NCI-H1092 treated with DMSO at 0.1 percent for 48 hours (cell line): ENCODE results near the gene STX18.

Source experiments
- DNase-seq: peaks from one replicate; lab custom pipeline; 2025; lab: John Stamatoyannopoulos, UW

Gene STX18

GRCh38 chr4:4398430-4398829, 143.4 kb downstream of the STX18 start:
- no peak for DNase-seq

- no peak for DNase-seq
Measured at GRCh38 chr4:4397441-4397819, 144.4 kb downstream of the STX18 start.

- DNase-seq = no peak
Measured at GRCh38 chr4:4396628-4397440, 145.0 kb downstream of the STX18 start.

- peak; percentile 28 for DNase-seq
Measured at GRCh38 chr4:4395849-4396627, 145.8 kb downstream of the STX18 start.

- DNase-seq = no peak
Measured at GRCh38 chr4:4395371-4395770, 146.5 kb downstream of the STX18 start.

- DNase-seq = no peak
Measured at GRCh38 chr4:4394644-4395043, 147.2 kb downstream of the STX18 start.

- no peak for DNase-seq
Measured at GRCh38 chr4:4392501-4393183, 149.2 kb downstream of the STX18 start.

GRCh38 chr4:4391866-4392265, 150.0 kb downstream of the STX18 start:
- no peak for DNase-seq

- DNase-seq = no peak
Measured at GRCh38 chr4:4390515-4391240, 151.2 kb downstream of the STX18 start.

GRCh38 chr4:4390046-4390445, 151.8 kb downstream of the STX18 start:
- DNase-seq = no peak

GRCh38 chr4:4388836-4389575, 152.8 kb downstream of the STX18 start:
- no peak for DNase-seq

- DNase-seq = no peak
Measured at GRCh38 chr4:4388311-4388790, 153.5 kb downstream of the STX18 start.

GRCh38 chr4:4387531-4388310, 154.1 kb downstream of the STX18 start:
- DNase-seq = peak; percentile 24

GRCh38 chr4:4386736-4387392, 155.0 kb downstream of the STX18 start, which contains the start of gene NSG1:
NSG1 (plus strand) TSS chr4:4387102; CDS start chr4:4387630, 528 bp downstream.
- DNase-seq = peak; percentile 64

- peak; percentile 71 for DNase-seq
Measured at GRCh38 chr4:4386296-4386735, 155.5 kb downstream of the STX18 start.

- DNase-seq = no peak
Measured at GRCh38 chr4:4385729-4386295, 156.0 kb downstream of the STX18 start.

GRCh38 chr4:4384837-4385236, 157.0 kb downstream of the STX18 start:
- no peak for DNase-seq

- DNase-seq = no peak
Measured at GRCh38 chr4:4383085-4383484, 158.8 kb downstream of the STX18 start.

- no peak for DNase-seq
Measured at GRCh38 chr4:4379540-4380087, 162.2 kb downstream of the STX18 start.
